HG03139 (cell line): ENCODE measurements around the gene MRPL51.

Experiments
- ATAC-seq: cut with Tn5 transposase; IDR thresholded peaks from one replicate; pipeline ENCODE4 v1.9.1; 2021; ENCODE audit not compliant: unreplicated experiment

The MRPL51 gene

DNA sequence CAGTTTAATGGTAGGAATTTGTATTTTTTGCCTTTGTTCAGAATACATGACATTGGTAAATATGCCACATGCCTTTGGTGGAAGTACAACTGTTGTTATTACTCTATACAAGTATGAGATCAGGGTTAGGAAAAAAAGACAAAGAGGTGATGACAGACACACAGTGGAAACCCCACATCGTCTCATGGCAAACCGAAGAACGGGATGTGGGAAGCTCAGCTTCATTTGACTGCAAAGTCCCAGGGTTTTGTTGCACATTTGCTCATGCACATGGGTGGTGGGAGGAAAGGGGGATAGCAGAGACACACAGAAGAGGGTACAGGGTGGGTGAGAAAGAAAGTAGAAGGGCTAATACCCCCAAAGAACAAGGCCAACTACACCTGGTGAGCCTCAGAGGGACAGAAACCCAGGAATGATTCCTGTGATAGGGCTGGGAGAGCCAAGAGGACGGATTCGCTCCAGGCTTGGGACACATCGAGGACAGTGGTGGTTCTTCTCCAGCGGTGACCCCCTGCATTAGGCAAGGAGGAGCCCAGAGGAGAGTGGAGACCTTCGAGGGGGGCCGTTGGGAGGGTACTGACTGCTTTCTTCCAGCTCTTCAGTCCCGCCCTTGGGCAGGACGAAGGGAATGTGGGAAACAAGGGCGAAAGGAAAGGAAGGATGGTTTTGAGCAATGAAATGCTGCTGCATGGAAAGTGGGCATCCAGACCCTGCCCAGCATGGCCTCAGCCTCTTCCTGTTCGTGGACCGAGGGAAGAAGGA, 30.6 kb downstream of the MRPL51 start:
- peak; percentile 11 for ATAC-seq

DNA sequence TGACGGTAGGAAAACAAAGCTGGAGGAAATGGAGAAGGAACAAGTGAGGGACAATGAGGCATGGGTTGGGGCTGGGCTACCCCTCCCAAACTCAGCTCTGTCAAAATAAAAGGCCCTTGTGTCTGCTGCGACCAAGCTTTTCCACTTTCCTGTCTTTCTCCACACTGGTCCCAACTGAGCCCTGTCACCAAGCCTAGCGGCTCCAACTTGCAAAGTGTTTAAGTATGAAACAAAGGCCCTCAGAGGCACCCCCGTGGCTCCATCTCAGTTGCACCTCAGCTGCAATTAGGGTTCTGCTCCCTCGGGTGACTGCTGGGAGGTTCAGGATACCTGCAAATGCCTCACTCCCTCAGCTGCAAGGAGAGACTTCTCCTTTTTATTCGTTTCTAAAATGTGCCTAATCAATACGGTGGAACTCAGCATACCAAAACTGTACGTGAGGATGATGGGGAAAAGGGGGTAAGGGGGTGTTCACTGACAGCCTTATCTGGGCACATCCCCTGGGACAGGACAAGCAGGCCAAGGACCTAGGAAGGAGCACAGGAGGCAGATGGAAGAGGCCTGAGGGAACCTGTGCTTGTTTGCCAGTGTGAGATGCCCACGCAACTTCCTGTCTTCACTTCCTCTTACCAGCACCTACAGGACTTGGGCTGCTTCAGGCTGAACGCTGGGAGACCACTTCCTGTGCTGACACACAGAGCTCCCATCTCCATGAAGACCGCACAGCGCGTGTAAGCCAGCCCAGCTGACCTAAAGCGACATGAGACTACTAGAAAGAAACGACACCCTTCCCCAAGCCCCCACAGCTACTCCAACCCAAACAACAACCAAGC, 31.4 kb downstream of the MRPL51 start:
- peak; percentile 80 for ATAC-seq

DNA sequence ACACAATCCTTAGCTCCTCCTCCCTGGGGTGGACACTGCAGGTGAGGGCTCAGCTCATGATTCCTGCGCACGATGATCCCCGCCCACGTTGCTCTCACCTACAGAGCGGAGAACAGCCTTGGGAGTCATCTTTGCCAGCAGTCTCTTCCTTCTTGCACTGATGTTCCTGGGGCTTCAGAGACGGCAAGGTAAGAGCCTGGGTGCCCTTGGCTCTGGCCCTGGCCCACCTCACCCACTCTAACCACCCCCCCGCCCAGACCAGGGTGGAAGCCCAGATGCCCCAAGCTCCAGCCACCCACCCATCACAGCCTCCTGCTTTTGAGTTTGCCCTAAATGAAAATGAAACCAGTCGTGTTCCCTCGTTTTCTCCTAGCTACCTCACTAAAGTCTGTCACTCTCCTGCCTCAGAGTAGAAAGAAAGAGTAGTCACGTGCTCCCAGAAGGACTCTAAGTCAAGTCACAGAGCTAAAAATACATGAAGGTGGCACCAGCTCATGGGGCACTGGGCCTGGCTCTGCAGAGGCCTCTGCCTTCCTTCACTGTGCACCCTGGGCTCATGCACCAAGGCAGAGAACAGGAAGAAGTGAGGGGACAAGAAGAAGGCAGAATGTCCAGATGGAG, 32.2 kb downstream of the MRPL51 start:
- no peak for ATAC-seq

DNA sequence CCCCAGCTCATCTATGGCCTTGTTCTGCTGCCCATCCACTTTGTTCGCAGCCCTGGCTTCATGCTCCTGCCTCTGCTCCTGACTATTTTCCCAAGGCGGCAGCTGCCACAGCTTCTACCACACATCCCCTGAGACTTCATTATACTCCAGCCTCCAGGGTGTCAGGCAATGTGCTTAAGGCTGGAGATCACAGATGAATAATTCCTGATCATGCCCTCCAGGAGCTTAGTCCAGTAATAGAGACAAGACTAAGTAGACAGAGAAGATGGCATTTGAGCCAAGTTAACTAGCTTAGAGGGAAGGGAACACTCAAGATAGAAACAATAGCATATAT, 34.1 kb downstream of the MRPL51 start:
- ATAC-seq = no peak

DNA sequence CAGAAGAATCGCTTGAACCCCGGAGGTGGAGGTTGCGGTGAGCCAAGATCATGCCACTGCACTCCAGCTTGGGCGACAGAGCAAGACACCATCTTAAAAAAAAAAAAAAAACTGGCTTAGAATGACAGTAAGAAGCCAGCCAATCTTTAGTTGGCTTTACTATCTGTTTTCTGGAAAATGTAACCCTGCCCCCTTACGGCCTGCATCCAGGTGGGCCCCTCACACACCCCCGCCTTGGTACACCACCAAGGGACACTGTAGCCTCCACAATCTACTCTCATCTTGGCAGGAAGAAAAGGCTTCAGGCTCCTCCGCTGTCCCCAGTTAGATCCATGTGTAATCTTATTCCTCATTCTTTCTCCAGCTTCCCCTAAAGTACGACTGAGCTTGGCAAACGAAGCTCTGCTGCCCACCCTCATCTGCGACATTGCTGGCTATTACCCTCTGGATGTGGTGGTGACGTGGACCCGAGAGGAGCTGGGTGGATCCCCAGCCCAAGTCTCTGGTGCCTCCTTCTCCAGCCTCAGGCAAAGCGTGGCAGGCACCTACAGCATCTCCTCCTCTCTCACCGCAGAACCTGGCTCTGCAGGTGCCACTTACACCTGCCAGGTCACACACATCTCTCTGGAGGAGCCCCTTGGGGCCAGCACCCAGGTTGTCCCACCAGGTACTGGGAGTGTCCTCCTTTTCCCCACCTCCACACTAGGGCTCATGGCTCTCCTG, 34.6 kb downstream of the MRPL51 start:
- ATAC-seq = no peak

DNA sequence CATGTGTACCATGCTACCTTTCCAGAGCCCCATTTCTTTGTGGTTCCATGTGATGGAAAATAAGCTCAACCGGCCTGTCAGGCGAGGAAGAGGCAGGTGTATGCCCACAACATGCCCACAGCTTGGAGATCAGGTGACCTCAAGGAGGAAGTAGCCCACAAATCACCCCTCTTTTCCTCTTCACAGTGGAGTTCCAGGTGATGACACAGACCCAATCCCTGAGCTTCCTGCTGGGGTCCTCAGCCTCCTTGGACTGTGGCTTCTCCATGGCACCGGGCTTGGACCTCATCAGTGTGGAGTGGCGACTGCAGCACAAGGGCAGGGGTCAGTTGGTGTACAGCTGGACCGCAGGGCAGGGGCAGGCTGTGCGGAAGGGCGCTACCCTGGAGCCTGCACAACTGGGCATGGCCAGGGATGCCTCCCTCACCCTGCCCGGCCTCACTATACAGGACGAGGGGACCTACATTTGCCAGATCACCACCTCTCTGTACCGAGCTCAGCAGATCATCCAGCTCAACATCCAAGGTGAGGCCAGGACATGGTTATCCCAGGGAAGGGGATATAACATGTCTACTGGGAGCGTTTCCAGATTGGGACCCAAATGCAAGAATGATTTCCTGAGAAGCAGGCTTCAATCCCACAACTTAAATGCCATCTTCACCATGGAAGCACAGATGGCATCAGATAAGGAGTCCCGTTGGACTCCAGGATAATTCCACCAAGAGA, 35.7 kb downstream of the MRPL51 start:
- ATAC-seq = no peak

DNA sequence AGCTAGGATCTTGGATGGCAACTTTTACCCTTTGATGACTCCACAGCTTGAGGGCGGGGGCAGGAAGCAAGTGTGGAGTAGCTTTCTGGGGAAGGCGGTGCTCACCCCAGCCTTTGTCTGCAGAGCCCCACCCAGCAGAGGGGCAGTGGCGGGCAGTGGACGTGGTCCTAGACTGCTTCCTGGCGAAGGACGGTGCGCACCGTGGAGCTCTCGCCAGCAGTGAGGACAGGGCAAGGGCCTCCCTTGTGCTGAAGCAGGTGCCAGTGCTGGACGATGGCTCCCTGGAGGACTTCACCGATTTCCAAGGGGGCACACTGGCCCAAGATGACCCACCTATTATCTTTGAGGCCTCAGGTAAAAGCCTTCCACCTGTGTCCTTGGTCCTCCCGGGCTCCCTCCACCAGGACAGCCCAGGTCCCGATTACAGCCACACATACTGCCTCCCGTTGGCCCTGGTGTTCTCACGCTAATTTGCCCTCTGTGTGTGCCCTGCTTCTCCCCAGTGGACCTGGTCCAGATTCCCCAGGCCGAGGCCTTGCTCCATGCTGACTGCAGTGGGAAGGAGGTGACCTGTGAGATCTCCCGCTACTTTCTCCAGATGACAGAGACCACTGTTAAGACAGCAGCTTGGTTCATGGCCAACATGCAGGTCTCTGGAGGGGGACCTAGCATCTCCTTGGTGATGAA, 40.0 kb downstream of the MRPL51 start:
- ATAC-seq = no peak

DNA sequence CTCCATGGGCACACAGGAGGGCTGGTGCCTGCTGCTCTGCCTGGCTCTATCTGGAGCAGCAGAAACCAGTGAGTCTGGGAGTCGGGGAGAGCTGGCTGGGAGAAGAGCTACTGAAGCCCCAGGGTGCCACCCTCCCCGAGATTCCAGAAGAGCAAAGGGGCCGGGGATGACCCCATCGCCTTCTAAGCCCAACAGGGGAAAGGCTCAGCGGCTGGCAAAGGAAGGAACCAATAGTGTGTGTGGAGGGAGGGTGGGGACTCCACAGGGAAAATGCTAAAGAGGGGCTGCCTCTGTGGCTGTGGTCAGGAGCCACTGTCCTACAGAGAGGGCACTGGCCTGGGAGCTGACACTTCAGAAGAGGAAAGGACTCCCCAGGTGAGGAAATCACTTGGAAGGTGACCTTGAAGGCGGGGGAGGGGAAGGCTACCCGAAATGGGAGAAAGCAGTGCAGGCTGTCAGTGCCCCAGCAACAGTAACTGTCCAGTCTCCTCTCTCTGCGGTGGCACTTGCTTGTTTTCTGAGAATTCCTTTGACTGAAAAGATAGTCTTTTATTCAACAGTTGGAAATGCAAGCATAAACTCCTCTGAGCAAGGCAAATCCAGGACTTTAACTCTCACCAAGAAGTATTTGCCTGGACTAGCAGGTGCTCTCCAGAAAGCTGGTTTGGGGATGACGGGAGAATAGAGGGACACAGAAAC, 40.7 kb downstream of the MRPL51 start:
- ATAC-seq = no peak

DNA sequence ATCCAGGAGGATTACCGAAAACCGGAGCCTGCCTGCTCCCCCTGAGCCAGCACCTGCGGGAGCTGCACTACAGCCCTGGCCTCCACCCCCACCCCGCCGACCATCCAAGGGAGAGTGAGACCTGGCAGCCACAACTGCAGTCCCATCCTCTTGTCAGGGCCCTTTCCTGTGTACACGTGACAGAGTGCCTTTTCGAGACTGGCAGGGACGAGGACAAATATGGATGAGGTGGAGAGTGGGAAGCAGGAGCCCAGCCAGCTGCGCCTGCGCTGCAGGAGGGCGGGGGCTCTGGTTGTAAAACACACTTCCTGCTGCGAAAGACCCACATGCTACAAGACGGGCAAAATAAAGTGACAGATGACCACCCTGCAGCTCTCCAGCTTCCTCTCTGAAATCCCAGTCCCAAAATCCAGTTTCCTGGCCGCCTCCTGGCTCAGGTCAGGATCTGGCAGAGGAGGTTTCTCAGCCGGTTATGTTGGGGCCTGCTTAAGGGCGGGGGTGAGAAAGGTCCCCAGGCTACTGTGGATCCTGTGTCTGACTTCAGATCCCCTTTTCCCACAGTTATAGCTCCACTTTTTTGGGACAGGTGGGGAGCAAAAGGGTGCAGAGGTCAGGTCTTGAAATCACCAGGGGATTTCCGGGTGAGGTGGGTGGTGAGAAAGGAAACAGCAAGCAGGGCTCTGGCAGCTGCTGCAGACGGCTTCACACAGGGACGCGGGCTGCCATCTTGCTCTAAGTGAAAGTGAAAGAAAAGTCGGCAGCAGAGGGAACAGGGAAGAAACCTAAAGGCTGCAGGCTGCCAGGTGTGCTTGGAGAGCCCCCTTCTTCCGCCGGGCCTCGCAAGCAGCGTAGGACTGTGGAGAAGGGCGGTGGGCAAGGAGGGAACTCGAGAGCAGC, 41.5 kb downstream of the MRPL51 start, which contains the start of gene TAPBPL:
TAPBPL (plus strand) TSS at position 695 of the 897 bp plus-strand sequence. CDS start 207 bp downstream, outside the sequence.
- ATAC-seq = peak; percentile 67

DNA sequence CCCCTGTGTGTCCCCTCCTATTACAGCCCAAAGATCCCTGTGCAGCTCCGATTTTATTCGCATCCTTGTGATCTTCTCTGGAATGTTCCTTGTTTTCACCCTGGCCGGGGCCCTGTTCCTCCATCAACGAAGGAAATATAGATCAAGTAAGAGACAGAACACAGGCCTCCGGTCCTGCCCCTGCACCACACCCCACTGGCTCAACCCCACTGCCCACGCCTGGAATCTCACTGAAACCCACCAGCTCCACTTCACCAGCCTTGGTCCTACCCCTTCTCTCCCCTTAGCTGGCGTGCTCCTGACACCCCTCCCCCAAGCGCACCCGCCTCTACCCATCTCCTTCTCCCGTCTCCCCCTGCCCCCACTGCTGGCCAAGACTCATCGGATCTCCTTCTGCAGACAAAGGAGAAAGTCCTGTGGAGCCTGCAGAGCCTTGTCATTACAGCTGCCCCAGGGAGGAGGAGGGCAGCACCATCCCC, 42.2 kb downstream of the MRPL51 start:
- ATAC-seq = peak; percentile 6

DNA sequence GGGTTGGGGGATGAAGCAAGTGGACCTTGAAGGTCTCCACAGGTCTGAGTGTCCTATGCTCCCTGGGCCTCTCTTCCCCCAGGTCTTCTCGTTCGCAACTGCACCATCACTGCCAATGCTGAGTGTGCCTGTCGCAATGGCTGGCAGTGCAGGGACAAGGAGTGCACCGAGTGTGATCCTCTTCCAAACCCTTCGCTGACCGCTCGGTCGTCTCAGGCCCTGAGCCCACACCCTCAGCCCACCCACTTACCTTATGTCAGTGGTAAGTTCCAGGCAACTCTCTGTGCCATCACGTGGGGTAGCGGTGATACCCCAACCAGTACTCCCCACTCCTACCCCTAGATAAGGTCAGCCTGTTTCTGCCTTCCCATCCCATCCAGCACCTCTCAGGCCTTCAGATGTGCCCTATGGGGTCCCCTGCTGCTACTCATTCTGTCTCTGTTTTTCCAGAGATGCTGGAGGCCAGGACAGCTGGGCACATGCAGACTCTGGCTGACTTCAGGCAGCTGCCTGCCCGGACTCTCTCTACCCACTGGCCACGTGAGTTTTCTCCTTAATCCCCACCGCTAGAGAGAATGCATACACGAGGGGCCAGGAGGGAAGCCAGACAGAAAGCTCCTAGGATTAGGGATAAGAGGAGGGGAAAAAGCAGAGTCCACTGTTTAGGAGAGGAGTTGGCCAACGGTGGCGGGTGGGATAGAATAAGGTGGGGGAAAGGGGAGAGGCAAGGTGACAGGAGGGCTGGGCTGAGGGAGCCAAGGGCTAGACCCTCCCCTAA, 42.8 kb downstream of the MRPL51 start:
- no peak for ATAC-seq

DNA sequence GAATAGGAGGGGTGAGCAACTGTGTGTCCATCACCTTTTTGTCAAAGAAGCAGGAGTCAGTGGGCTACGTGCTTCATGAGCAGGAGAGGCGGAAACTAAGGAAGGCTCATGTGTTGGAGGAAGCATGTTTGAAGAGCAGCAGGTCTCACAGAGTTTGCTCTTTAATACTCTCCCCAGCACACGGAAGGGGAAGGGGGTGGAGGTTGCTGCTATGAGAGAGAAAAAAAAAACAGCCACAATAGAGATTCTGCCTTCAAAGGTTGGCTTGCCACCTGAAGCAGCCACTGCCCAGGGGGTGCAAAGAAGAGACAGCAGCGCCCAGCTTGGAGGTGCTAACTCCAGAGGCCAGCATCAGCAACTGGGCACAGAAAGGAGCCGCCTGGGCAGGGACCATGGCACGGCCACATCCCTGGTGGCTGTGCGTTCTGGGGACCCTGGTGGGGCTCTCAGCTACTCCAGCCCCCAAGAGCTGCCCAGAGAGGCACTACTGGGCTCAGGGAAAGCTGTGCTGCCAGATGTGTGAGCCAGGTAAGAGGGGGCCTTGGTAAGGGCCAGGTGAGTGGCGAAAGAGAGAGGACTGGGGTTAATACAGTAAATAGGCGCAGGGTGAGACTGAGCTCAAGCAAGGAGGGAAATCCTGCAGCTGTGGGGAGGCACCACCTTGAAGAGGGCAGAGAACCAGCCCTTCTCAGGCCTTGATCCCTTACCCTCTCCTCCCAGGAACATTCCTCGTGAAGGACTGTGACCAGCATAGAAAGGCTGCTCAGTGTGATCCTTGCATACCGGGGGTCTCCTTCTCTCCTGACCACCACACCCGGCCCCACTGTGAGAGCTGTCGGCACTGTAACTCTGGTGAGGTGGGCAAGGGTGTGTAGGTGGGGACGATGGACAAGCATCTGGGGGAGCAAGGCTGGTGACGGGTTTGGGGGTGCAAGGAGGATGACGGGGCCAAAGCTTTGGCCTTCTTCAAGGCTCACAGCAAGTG, 48.1 kb downstream of the MRPL51 start, which contains the start of gene CD27:
CD27 (plus strand) TSS at position 252 of the 985 bp plus-strand sequence; CDS start at position 393, 141 bp downstream.
- ATAC-seq = no peak

DNA sequence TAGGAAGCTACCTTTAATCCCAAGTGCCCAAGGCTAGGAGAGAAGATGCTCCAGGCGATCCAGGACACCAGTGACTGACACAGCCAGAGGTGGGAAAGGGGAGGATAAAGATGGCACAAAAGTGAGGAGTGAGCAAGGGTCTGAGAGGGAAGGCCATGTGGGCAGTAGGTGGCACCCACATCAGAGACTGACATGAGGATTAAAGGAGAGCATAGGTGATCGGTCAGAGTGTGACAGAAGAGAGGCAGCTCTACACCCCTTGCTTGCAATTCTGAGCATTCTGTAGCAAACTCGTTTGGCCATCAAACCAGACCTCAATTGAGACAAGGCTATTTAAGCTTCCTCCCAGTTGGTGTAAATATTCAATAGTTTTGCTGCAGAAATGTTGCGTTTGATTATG, 49.0 kb downstream of the MRPL51 start:
- no peak for ATAC-seq

DNA sequence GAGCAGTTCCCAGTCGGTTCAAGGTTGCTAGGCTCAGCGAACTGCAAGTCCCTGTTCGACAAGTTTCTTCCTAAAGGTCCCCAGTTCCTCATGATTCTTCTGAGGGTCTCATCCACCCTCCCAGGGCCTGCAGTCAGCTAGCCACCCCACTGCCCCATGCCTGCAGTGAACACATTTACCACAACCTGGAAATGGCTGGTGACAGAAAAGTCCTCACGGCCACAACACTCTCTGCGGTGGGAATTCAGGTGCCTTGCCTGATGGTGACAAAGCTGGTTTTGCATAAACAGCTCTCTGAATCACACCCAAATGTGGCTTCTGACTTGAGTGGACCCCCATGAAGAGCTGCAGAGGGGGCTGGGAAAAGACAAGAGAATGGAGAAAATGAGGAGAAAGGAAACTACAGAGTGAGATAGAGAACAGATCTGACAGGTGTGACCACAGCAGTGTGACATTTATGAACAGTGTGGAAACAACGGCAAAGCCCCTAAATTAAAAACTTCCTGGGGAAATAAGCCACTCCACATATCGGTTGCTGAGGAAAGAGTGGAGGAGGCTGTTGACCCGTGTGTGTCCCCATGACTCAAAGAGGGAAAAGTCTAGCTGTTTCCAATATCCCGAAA, 49.6 kb downstream of the MRPL51 start:
- ATAC-seq = no peak

DNA sequence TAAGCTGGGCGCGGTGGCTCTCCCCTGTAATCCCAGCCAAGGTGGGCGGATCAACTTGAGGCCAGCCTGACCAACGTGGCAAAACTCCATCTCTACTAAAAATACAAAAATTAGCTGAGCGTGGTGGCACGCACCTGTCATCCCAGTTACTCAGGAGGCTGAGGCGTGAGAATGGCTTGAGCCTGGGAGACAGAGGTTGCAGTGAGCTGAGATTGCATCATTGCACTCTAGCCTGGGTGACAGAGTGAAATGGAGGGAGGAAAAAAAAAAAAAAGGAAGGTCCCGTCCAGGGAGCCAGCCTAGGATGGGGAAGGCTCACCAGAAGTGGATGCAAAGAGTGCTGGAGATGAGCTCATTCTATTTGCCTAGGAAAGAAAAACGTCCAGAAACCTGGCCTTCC, 50.2 kb downstream of the MRPL51 start:
- no peak for ATAC-seq
